Measurements from ENCODE around the gene DPEP2.

DNA sequence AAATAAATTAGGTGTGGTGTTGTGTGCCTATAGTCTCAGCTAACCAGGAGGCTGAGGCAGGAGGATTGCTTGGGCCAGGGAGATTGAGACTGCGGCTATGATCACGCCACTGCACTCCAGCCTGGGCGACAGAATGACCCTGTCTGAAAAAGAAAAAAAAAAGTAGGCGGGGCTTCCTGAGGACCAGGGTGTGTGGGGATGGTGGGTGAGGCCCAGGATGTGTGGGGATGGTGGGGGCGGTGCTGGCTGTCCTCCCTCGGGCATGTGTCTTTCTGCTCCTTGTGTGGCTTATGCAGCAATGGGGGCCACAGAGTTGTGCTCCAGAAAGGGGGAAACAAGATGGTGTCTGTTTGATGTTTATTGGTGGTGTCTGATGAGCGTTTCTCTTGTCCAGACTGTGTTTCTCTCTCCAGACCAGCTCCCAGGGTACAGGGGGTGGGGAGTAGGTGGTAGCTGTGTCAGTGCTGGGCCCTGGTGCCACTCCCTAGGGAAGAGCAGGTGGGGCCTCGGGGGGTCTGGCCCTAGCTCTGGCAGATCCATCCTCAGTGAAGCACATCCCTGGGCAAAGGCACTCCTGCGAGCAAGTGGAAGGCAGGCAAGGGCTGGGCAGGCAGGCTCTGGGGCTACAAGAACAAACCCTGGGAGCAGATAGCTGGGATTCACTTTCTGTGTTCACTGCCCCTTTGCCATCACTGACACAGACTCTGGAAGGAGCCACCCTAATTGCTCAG is 57.6 kb downstream of the DPEP2 start:
- TF ChIP-seq YY1 (IDR thresholded peaks at IDR 0.05; ENCODE audit: low read depth) (no peak), EGR1 (IDR thresholded peaks at IDR 0.05) (no peak), EP300 (IDR thresholded peaks at IDR 0.05; ENCODE audit: borderline replicate concordance) (no peak), TEAD4 (IDR thresholded peaks at IDR 0.05) (no peak), FOXM1 (IDR thresholded peaks at IDR 0.05; ENCODE audit: borderline replicate concordance, low read depth) (no peak), CEBPB (IDR thresholded peaks at IDR 0.05) (no peak), RAD21 (IDR thresholded peaks at IDR 0.05; ENCODE audit: low read depth) (no peak)
- TF ChIP-seq, protein P1, sequence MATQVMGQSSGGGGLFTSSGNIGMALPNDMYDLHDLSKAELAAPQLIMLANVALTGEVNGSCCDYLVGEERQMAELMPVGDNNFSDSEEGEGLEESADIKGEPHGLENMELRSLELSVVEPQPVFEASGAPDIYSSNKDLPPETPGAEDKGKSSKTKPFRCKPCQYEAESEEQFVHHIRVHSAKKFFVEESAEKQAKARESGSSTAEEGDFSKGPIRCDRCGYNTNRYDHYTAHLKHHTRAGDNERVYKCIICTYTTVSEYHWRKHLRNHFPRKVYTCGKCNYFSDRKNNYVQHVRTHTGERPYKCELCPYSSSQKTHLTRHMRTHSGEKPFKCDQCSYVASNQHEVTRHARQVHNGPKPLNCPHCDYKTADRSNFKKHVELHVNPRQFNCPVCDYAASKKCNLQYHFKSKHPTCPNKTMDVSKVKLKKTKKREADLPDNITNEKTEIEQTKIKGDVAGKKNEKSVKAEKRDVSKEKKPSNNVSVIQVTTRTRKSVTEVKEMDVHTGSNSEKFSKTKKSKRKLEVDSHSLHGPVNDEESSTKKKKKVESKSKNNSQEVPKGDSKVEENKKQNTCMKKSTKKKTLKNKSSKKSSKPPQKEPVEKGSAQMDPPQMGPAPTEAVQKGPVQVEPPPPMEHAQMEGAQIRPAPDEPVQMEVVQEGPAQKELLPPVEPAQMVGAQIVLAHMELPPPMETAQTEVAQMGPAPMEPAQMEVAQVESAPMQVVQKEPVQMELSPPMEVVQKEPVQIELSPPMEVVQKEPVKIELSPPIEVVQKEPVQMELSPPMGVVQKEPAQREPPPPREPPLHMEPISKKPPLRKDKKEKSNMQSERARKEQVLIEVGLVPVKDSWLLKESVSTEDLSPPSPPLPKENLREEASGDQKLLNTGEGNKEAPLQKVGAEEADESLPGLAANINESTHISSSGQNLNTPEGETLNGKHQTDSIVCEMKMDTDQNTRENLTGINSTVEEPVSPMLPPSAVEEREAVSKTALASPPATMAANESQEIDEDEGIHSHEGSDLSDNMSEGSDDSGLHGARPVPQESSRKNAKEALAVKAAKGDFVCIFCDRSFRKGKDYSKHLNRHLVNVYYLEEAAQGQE (IDR thresholded peaks at IDR 0.05; ENCODE audit: low read depth), result no peak
- TF ChIP-seq, protein P2, sequence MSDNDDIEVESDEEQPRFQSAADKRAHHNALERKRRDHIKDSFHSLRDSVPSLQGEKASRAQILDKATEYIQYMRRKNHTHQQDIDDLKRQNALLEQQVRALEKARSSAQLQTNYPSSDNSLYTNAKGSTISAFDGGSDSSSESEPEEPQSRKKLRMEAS (IDR thresholded peaks at IDR 0.05), result no peak

Measured in Ishikawa (cell line).